Measurements from ENCODE around the gene PPM1B. TPM values are rescaled to one million over a fixed set of nuclear protein-coding genes. Genes with fewer than 3 reads are reported as not detected.

The PPM1B gene
- total and polyA plus RNA-seq, 2 of the 8 experiments (the other 6 are each of a cell fraction or from before 2014, with no cell fraction given) = 43.6 to 126 TPM

DNA sequence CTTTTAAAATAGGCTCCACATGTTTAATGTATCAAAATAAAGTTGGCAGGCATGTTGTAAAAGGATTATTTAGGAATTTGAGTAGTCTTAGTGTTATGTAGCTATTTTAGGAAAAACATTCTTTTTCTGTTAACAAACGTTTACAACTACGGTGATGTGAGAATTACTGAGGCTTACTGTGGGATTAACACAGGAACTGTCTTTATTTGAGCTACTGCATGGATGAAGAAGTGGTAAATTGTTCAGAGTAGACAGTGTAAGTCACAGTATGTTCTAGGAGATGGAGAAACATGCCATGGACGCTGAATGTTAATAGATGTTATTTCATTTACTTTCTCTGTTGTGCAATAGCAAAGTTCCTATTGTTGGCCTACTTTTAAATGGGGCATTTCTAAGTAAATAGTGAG is 1.6 kb downstream of the PPM1B start:
- Histone ChIP-seq H3K56ac (replicated peaks; ENCODE audit: insufficient read length, low read depth, low read length) (peak overlapping the region; percentile 7), H3K36me3 (ENCODE audit: control insufficient read depth in 2 of 4, insufficient read depth in 4 of 4, low read length in 3 of 4) (peaks cover 0 to 3% (median 0%) of the 10 kb centered on the region in 4 experiments; a peak in 1 of 8 replicates), H3K4me2 (ENCODE audit: insufficient read depth in 1 of 2, low read depth in 2 of 2, low read length in 2 of 2) (peak overlapping the region; percentile 79 to 84), H3K79me2 (ENCODE audit: control insufficient read depth in 1 of 2, insufficient read depth in 2 of 2, low read length in 2 of 2) (peaks cover 52 to 66% of the 10 kb centered on the region in 2 experiments), H2BK20ac (ENCODE audit: low read length) (no peak overlapping the region), H3K27ac (ENCODE audit: low read depth, low read length) (no peak overlapping the region), H3K23me2 (ENCODE audit: low read depth, low read length) (peaks cover 6% of the 10 kb centered on the region), H3K9ac (replicated peaks in 1 of 4; ENCODE audit: extremely low read depth in 1 of 4, low read depth in 3 of 4, low read length in 3 of 4) (peak overlapping the region in 2 of 4 experiments; percentile 96 to 97; a peak in 3 of 7 replicates), H2BK120ac (replicated peaks; ENCODE audit: low read depth, low read length) (no peak overlapping the region), H3K23ac (ENCODE audit: insufficient read length) (no peak overlapping the region), H2AFZ (ENCODE audit: low read length) (no peak overlapping the region), H2BK5ac (ENCODE audit: low read depth, low read length) (no peak overlapping the region), H3K4ac (replicated peaks; ENCODE audit: insufficient read length, low read depth, low read length) (no peak overlapping the region), H2BK15ac (ENCODE audit: low read length) (no peak overlapping the region), H4K5ac (ENCODE audit: insufficient read length, low read depth, low read length) (peak overlapping the region; percentile 29), H4K91ac (replicated peaks; ENCODE audit: insufficient read length, low read length) (no peak overlapping the region), H3K9me3 (ENCODE audit: insufficient read depth in 2 of 2, low read depth in 1 of 2, low read length in 1 of 2) (no peaks in the 10 kb centered on the region), H3K27me3 (replicated peaks in 1 of 4; ENCODE audit: control insufficient read depth in 3 of 4, extremely low read depth in 1 of 4, insufficient read depth in 3 of 4, low read length in 3 of 4) (no peaks in the 10 kb centered on the region), H4K8ac (ENCODE audit: extremely low read depth, insufficient read depth, low read length) (no peak overlapping the region), H2AK5ac (ENCODE audit: low read depth, low read length) (no peak overlapping the region), H3K14ac (ENCODE audit: insufficient read length) (no peak overlapping the region), H3K18ac (ENCODE audit: extremely low read depth, low read length) (no peak overlapping the region), H3K79me1 (ENCODE audit: low read depth, low read length) (no peaks in the 10 kb centered on the region), H3K4me1 (replicated peaks in 1 of 4; ENCODE audit: control insufficient read depth in 3 of 4, insufficient read depth in 4 of 4, low read length in 3 of 4) (peaks cover 0 to 5% (median 3%) of the 10 kb centered on the region in 4 experiments; a peak in 5 of 7 replicates), H2BK12ac (ENCODE audit: low read depth, low read length) (no peak overlapping the region), H3K4me3 (ENCODE audit: extremely low read depth in 1 of 4, insufficient read depth in 2 of 4, low read depth in 3 of 4, low read length in 4 of 4) (peak overlapping the region; percentile 96 to 100 (median 98)), H4K20me1 (replicated peaks in 1 of 2; ENCODE audit: control insufficient read depth in 1 of 2, insufficient read depth in 2 of 2, low read length in 2 of 2) (peaks cover 8 to 13% of the 10 kb centered on the region in 2 experiments)
- ChIA-PET CTCF (ENCODE audit: partially characterized antibody) (interaction anchor here (0.8 to 2.6 kb wide), 2 partner anchors 82 to 126 kb away, joined by 4 to 7 read pairs; no protein-coding TSS in a partner anchor), POLR2A (ENCODE audit: partially characterized antibody) (interaction anchor here (0.7 to 6.6 kb wide), 10 partner anchors 8 to 114 kb away, joined by 3 to 53 read pairs (median 4); no protein-coding TSS in a partner anchor)
- WGBS, 2 experiments (ENCODE audit: extremely low coverage in 1 of 2, insufficient coverage in 1 of 2, insufficient read length in 1 of 2, insufficient replicate concordance in 2 of 2, low coverage in 1 of 2, low lambda C conversion rate in 2 of 2, missing lambda C conversion rate in 1 of 2) = 5% methylated on average over 3 of the region's 3 CpGs; no CpG with 5 or more reads in 1 of the 2 experiments
- DNase-seq (ENCODE audit: low read depth in 1 of 2, low spot score in 2 of 2) = no peak
- FAIRE-seq = no peak
- TF ChIP-seq TBP (IDR thresholded peaks at IDR 0.05; ENCODE audit: low read depth, low read length) (no peak), CEBPB (IDR thresholded peaks at IDR 0.05; ENCODE audit: low read depth, low read length) (peak; percentile 60; the same call in 1 of the 2 replicates)
